T1000 (cell line): ENCODE data around the gene RNLS.
"Not testable (repeated sequence)": the region's sequence is repeated elsewhere in the genome, so short reads cannot be mapped to it uniquely, and the experiment has no call there.

Experiments used
- DNase-seq: peaks from one replicate; lab custom pipeline; 2025; ENCODE audit warnings: mixed read lengths; lab: John Stamatoyannopoulos, UW

RNLS gene

DNA sequence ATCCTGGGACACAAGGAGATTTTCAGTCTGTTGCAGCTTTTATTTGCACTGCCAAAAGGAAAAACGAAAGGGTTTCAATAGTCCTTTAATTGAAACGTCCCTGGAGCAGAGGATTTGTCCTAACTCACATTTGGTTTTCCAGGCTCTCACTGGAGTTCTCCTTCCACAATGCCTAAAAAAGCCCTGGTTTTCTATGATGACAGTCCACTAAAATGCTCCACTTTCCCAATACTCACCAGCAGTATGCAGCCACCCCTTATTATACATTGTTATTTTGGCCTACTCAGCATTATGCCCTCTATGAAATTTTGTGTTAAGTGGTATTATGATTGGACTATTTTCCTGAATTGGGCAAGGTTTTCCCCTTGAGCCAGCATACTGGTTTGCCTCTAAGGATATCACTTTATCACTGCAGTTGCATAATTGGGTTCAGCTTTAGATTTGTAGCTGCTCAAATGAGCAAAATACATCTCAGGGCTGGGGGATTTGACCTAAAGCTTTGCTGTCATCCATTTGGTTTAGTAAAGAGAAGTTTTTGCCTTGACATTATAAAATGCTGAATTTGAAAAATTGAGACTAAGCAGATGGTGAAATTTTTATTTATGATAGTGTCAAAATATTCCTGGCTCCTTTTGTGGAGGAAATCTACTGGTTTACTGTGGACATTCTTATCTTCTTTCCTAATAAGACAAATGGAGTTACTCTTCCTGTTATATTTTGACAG is 239.2 kb downstream of the RNLS start:
- no peak for DNase-seq

DNA sequence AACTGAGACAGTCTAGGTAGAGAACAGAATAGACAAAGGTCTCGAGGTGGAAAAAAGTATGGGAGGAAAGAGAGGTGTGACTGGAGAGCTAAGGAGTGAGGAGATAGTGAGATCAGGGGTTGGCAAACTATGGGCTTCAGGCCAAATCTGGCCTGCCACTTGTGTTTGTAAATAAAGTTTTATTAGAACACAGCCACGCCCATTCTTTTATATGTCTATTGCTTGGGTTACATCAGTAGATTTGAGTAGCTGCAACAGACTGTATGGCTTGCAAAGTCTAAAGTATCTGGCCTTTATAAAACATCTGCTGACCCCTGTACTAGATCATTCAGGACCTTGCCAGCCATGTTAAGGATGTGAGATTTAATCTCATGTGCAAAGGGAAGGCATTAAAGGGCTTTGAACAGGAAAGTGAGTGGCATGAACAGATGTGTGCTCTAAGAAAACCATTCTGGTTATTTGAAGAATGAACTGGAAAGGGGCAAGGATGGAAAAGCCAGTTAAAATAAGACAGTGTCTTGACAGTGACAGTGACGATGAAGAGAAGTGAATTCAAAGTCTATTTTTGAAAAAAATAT is 240.3 kb downstream of the RNLS start:
- DNase-seq: no peak

DNA sequence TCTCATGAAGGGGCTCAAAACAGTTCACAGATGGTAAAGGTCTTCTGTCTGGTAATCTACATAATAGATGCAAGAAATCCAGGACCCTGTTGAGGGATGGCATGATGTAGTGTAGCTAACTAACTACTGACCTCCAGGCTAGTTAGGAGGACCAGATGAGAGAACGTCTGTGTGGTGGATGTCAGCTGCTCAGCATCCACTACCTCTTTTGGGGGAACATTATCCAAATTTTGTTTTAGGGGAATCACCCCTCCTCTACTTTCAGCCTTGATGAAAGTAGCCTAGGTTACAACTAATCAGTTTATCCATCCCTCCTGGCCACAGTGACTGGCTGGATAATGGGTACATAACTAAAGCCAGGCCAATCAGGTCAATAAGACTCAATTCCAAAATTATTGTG is 246.0 kb downstream of the RNLS start:
- DNase-seq: no peak

DNA sequence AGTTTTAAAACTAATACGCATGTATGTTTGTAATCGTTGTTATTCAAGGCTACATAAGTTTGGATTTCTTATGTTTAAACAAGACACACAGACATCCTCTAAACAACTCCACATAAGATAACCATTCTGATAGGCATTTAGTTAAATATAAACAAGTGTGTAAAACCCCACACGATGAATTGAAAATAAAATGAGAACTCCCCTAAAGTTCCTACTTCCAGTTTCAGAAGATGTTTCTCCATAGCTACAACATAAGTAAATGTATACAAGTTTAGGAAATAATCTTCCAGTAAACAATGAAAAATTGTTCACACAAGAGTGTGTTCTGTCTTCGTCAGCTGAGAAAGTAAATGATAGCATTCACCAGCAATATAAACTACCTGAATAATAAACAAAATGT is 246.8 kb downstream of the RNLS start:
- DNase-seq: no peak

DNA sequence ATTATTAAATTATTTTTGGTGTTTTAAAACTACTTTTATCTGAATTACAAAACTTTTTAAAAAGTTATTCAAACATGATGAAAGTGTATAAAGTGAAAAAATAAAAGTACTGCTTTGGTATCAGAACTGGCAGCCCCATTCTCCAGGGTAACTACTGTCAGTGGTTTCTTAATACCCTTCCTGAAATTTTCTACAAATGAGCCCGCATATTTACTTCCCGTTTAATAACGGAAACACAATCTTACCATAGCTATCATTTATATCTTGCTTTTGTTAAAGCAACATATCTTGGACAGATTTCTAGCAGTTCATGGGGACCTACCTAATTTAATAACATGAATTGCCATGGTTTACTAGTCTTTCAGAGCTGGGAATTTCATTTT is 249.9 kb downstream of the RNLS start:
- DNase-seq: no peak

DNA sequence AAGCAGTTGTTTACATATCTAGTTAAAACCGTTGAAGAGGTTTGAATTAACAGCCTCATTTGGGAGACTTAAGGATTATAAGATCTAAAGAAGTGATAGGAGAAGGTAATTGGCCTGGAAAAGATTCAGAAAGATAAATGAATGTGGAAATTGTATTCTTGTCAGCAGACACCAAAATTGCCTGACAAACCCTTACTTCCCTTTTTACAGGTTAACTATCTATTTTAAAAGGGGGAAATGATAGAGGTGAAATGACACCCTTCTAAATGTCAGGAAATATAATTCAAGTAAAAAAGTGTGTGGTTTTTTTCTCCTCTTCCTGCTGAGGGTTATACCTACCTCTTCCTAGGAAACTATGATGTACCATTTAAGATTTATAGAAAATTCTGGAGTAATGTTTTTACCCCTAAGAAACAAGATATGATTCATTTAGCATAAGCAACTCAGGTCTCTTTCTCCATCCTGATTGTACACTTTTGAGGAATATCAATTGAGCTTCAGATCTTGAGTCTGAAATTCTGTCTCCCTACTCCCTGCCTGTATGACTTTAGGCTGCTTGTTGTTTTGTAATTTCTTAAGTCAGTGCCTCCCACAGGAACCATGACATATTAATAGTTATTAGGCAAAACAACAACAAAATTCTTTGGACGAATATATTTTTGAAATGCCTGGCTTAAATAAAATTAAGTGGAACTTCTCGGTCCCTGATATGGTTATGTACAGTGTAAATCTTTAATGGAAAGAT is 250.4 kb downstream of the RNLS start:
- DNase-seq: no peak

DNA sequence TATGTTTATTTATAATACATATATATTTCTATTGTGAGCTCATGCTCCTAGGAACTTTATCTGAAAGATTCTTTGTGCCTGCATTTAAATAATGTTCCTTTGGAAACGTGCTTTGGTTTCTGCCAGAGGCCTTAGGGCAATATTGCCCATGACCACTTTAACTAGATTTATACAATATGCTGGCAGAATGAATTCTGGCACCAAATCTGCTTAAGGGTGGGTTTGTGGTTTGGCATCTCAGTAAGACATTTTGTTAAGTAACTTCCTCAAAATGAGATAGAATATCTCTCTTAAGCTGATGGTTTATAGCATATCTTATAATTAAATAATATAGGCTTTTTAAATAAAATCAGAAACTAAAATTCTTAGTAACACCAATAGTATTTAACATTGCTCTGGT is 252.9 kb downstream of the RNLS start:
- DNase-seq: no peak

DNA sequence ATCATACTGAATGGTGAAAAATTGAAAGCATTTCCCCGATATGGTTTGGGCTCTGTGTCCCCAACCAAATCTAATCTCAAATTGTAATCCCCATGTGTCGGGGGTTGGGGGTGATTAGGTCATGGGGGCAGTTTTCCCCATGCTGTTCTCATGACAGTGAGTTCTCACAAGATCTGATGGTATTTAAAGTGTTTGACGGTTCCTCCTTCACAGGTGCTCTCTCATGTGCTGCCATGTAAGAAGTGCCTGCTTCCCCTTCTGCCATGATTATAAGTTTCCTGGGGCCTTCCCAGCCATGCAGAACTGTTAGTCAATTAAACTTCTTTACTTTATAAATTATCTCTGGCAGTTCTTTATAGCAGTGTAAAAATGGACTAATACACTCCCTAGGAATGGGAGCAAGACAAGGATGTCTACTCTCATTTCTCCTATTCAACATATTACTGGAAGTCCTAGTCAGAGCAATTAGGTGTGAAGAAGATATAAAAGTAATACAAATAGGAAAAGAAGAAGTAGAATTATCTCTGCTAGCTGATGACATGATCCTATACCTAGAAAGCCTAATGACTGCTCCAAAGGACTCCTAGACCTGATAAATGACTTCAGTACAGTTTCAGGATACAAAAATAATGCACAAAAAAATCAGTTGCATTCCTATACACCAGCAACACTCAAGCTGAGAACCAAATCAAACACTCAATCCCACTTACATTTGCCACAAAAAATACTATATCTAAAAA is 260.6 kb downstream of the RNLS start:
- no peak for DNase-seq

DNA sequence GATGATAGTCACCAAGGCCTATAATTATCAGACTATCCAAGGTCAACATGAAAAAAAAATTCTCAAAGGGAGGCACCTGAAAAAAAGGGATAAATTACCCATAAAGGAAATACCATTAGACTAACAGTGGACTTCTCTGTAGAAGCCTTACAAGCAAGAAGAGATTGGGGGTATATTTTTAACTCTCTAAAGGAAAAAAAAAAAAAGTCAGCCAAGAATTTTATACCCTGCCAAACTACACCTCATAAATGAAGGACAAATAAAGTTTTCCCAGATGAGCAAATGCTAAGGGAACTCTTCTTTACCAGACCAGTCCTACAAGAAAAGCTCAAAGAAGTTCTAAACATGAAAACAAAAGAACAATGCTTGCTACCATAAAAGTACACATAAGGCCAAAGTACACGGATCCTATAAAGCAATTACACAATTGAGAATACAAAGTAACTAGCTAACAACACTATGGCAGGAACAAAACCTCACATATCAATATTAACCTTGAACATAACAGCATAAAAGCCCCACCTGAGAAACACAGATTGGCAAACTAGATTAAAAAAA is 263.1 kb downstream of the RNLS start:
- DNase-seq: no peak

DNA sequence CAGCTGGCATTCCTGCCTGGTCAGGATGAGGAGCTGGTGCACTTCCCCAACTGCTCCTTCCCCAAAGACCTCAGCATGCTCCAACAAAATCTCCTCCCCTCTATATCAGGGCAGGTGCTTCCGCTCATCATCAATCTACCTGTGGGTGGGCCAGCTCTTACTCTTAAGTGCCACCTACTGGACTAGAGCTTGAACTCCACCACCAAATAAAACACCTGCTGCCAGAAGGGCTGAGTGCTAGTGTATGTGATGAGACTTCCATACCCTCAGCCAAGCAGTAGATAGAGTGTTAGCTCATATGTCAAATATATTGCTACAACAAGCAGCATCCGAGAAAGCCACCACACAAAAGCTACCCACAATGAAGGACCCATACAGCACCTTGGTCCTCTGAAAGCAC is 264.3 kb downstream of the RNLS start:
- DNase-seq: no peak

DNA sequence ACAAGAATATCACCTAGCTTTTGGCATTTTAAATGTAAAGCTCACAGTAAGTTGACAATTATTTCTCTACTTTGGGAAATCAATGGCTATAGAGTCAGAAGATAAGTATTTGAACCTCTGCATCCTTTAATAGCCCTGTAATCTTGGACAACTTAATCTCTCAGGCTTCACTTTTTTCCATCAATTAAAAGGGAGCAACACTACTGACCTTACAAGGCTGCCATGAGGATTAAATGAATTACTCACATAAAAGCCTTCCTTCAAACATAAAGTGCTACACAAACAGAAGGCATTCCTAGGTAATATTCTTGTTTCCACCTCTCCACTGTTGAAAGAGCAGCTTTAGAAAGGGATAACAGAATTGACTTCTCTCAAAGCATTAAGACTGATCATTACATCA is 266.0 kb downstream of the RNLS start:
- no peak for DNase-seq

DNA sequence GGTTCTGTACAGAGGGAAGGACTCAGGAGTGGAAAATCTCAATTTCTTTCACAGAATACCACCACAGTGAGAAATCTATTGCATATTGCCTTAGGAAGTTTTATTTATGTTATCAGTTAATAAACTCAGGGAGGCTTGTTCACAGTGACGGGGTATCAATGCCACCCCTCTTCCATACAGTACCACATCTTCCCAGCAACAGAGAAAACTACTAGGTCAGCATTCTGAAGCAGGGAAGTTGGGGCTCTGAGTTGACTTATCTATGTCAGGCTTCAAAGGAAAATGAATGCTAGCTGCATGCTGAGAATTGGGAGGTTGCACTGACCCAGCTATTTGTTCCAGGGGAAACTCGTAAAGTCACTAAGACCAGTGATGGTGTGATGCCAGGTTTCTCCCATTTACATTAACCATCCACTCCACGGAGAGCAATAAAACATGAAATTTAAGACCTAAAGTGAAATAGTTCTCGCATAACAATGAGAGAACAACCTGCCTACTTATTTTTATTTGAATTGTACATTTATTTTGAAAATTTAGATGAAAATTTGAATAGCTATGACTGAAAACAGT is 266.7 kb downstream of the RNLS start:
- no peak for DNase-seq

DNA sequence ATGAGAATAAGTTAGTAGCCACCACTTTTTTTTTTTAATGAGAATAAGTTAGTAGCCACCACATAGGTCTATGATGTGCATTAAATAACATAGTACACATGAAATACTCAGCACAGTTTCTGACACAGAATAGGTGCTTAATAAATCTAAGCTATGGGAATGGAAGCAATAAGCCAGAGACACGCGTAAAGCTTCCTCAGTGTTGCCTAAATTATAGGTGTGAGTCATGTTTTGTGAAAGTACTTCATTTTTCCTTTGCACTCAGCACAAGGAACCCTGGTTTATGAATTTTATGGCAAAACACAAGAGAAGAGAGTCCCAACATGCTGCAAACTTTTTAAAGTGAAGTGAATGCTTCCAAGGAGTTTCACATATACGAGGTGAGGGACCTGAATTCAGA is 267.4 kb downstream of the RNLS start:
- no peak for DNase-seq

DNA sequence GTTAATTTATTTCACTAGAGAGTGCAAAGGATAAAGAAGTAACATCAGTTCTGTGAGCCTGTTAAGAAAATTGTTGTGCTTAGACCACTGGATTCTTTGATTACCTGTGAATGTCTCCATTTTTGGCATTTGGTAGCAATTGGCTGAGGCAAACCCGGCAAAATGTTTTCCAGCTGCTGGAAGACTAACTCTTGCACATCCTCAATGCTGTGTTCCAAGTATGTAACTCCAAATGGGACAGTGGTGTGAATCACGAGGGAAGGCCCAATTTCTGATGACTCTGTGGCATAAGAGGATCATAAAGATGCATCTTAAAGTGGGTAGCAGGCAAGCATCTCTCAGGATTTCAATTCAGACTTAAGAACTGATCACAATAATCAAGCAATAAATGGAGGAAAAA is 268.8 kb downstream of the RNLS start:
- no peak for DNase-seq

DNA sequence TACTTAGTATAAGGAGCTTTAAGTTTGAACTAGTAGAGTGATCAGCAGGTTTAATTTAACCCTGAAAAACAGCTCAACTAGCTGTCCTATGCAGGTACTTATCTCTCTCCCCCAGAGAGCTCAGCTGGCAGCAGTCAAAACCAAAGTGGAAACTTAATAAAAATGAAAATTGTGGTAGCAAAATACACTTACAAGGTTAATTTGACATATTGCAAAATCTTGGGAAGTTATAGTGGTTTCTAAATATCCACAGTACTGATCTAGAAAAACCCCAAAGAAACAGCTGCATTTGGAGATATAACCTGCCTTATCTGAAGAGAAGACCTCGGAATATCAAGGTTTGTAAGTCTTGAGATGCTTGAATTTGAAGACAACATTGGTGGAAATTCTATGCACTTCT is 269.2 kb downstream of the RNLS start:
- no peak for DNase-seq

DNA sequence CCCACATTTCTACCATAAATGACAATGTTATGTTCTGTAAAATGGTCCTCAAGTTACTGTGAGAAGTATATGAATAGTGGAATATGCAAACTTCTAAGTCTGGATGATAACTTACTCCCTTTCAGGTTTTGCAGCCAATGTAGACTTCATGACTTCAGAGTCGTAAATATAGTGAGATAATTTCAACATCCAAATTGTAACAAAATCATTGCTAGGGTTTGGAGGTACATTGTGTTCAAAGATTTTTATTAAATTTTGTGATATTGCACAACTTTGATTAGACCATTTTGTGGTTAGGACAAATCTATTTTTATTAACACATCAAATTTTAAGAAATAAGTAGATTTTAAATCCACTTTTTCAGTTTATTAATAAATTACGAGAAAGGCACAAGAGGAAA is 270.3 kb downstream of the RNLS start:
- DNase-seq: no peak

DNA sequence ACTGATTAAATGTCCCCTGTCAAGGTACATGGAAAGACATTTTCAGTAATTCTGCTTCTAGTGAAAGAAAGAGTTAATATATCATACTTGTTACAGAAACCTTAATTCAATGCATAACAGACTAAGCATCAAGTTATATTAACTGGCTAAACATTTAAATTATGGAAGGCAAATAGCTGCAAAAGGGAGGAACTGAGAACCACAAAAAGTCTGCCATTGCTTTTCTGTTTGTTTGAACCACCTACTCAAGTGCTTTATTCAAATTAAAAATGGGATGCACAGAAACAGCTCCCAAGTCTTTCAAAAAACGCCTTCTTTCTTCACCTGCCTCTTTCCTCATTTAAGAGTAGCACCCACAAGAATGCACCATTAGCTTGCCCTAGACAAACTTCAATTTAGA is 271.9 kb downstream of the RNLS start:
- DNase-seq: no peak

DNA sequence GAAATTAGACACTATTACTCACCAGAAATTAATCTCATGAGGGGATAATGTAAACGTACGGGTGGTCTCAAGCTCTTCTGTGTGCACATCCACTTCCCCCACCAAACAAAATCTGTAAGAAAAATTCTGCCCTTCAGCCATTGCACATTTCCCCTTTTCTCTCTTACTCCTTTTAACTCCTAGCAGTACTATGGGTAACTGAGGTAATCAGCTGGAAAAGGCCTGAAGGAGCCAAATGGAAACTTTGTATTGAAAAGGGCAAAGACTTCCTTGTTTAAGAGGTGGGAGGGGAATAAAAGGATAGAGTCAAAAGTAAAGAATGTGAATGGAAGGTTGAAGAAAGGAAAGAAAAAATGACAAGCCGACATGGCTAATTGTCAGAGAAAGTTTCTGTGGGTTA is 273.8 kb downstream of the RNLS start:
- DNase-seq: no peak

DNA sequence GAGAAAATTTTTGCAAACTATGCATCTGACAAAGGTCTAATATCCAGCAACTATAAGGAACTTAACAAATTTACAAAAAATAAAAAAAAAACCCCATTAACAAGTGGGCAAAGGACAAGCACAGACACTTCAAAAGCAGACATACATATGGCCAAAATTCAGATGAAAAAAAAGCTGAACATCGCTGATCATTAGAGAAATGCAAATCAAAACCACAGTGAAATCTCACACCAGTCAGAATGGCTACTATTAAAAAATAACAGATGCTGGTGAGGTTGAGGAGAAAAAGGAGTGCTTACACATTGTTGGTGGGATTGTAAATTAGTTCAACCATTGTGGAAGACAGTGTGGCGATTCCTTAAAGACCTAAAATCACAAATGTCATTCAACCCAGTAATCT is 274.8 kb downstream of the RNLS start:
- DNase-seq: not testable (repeated sequence)

DNA sequence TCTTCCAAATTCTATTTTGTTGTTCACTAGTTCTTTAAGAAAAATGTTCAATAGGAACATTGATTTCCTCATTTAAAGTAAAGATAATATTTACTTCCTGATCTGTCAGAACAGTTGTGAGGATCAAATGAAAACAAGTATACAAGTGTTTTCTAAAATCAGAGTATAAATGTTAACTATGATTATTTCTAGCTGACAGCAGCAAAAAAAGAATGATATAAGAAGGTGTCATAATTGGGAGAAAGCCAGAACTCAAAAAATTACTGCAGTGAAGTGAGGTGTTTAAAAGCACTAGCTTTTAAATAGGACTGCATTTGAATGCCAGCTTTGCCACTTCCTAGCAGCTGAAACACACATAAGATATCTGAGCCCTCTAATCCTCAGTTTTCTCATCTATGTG is 283.3 kb downstream of the RNLS start:
- no peak for DNase-seq

DNA sequence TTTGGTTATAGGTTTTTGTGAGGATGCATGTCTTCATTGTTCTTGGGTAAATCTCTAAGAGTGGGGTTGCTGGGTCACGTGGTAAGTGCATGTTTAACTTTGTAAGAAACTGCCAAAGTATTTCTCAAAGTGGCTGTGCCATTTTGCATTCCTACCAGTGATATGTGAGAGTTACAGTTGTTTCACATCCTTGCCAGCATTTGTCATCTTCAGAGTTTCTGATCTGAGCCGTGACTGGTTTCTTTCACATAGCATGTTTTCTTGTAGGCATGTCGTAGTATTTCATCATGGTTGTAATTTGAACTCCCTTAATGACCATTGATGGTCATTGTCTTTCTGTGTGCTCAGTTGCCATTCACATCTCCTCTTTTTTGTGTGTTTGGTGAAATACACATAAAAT is 286.0 kb downstream of the RNLS start:
- no peak for DNase-seq

DNA sequence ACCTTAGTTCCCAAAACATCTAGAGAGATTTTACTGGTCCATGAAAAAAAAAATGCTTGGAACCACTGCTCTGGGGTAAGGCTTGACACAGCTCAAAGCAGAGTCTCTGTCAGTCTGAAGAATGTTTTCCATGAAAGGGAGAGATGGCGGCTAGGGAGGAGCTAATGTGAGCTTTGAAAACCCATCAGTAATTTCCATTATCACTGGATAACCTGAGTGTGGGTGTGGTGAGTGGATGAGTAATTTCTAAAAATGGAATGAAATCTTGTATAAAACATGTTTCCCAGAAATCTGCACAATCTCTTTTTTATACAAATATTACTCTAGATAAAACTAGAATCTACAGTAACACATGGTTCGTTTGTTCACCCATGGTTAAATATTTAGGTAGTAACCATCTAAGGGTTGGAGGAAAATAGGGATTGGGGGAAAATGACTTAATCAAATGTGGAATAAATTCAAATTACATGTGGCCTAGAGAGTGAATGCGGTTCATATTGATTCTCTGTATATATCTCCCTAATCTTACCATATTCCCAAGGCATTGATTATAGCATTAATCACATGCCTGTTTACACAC is 289.4 kb downstream of the RNLS start:
- no peak for DNase-seq
